HUES64 (cell line): ENCODE data around the gene TMC1.

Experiments
- H3K27ac ChIP-seq: 2 replicates; pipeline ENCODE4 v1.7.0; 2013; ENCODE audit warnings: low read depth, low read length, inconsistent platforms
- H3K27me3 ChIP-seq: 2 replicates; pipeline ENCODE4 v1.6.1; 2013; ENCODE audit warnings: mild to moderate bottlenecking, low read length; ENCODE audit not compliant: insufficient read depth
- H3K36me3 ChIP-seq: 2 replicates; pipeline ENCODE4 v1.6.1; 2013; ENCODE audit warnings: mild to moderate bottlenecking, low read length; ENCODE audit not compliant: insufficient read depth
- H3K4me1 ChIP-seq: 2 replicates; pipeline ENCODE4 v1.6.1; 2013; ENCODE audit warnings: mild to moderate bottlenecking, low read length, moderate library complexity; ENCODE audit not compliant: insufficient read depth
- H3K4me3 ChIP-seq: 2 replicates; pipeline ENCODE4 v1.5.1; 2013; ENCODE audit warnings: mild to moderate bottlenecking, low read length, moderate library complexity
- H3K9ac ChIP-seq: 2 replicates; pipeline ENCODE4 v1.6.1; 2013; ENCODE audit warnings: mild to moderate bottlenecking, low read depth, low read length
- H3K9me3 ChIP-seq: 2 replicates; pipeline ENCODE4 v1.6.1; 2013; ENCODE audit warnings: low read depth, low read length; ENCODE audit not compliant: insufficient read depth
- WGBS: fragments of 150-250, 120-280 bp; methylation state at CpG from one replicate; pipeline ENCODE4 v1.1.7; 2013; ENCODE audit warnings: missing lambda C conversion rate; 5-methylcytosine and 5-hydroxymethylcytosine counted together

TMC1 gene

GRCh38 chr9:72681283-72681630 is 159.8 kb downstream of the TMC1 start:
- Histone ChIP-seq H3K4me3 (peak overlapping the region; percentile 26), H3K9ac (peak overlapping the region; percentile 55), H3K36me3 (no peaks in the 10 kb centered on the region), H3K4me1 (peaks cover 35% of the 10 kb centered on the region), H3K27me3 (no peaks in the 10 kb centered on the region), H3K27ac (peak overlapping the region; percentile 98), H3K9me3 (no peaks in the 10 kb centered on the region)
- no CpG with 5 or more reads among the region's 1 CpG for WGBS

- Histone ChIP-seq H3K9me3 (no peaks in the 10 kb centered on the region), H3K27ac (no peak overlapping the region), H3K36me3 (no peaks in the 10 kb centered on the region), H3K4me3 (no peak overlapping the region), H3K4me1 (peaks cover 31% of the 10 kb centered on the region), H3K9ac (no peak overlapping the region), H3K27me3 (no peaks in the 10 kb centered on the region)
- 85% methylated on average over 2 of the region's 2 CpGs for WGBS
Measured at GRCh38 chr9:72684615-72685014, 163.2 kb downstream of the TMC1 start.

- 90% methylated on average over 1 of the region's 2 CpGs for WGBS
- Histone ChIP-seq H3K9ac (no peak overlapping the region), H3K4me3 (no peak overlapping the region), H3K27ac (no peak overlapping the region), H3K9me3 (0 out of 2 replicates have a peak, but pooled peaks cover 3% of the 10 kb centered on the region), H3K27me3 (no peaks in the 10 kb centered on the region), H3K4me1 (peaks cover 20% of the 10 kb centered on the region), H3K36me3 (no peaks in the 10 kb centered on the region)
Measured at GRCh38 chr9:72685911-72686310, 164.5 kb downstream of the TMC1 start.

DNA sequence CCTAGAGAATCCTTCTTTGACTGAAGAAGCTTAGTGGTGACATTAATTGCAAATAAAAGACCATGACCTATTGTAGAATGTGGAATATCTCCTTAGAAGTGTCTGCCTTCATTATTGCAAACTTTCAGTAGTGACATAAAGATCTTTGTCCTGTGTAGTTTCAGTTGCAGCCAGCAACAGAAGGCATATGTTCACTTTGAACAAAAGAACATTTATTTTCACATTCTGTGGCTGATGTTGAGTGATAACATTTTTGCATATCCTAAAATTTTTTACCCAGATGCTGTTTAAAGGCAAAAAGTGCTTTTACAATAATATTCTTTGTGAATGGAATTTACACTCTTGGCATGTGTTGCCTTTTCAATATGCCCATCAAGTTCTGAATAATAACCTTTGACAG is 165.9 kb downstream of the TMC1 start:
- Histone ChIP-seq H3K9ac (no peak overlapping the region), H3K4me1 (peaks cover 6% of the 10 kb centered on the region), H3K27ac (no peak overlapping the region), H3K4me3 (no peak overlapping the region), H3K9me3 (0 out of 2 replicates have a peak, but pooled peaks cover 3% of the 10 kb centered on the region), H3K27me3 (no peaks in the 10 kb centered on the region), H3K36me3 (no peaks in the 10 kb centered on the region)

DNA sequence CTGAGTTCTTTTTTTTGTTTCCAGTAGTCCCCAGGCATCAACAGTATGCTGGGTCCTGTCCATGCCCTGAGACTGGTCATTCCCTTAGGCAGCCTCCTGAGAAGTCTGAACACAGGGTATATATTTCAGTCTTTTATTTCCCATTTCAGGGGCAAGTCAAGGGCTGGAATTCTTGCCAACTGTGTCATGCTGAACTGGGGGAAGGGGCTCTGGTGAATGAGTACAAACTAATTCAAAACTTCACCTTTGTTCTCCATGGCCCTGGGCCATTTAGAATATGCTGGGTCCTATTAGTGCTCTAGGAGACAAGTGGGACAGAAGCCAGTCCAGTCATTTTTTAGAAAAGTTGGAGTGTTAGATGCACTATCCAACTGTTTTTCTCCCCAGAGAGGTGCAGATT is 170.3 kb downstream of the TMC1 start:
- Histone ChIP-seq H3K4me1 (no peaks in the 10 kb centered on the region), H3K9ac (no peak overlapping the region), H3K36me3 (no peaks in the 10 kb centered on the region), H3K27me3 (no peaks in the 10 kb centered on the region), H3K4me3 (no peak overlapping the region), H3K27ac (no peak overlapping the region), H3K9me3 (0 out of 2 replicates have a peak, but pooled peaks cover 3% of the 10 kb centered on the region)

- H3K9me3 ChIP-seq: no peaks in the 10 kb centered on the region
- 89% methylated on average over 3 of the region's 3 CpGs for WGBS
- H3K36me3 ChIP-seq: no peaks in the 10 kb centered on the region
- no peak overlapping the region for H3K4me3 ChIP-seq
- H3K27me3 ChIP-seq: no peaks in the 10 kb centered on the region
- H3K27ac ChIP-seq: no peak overlapping the region
- H3K9ac ChIP-seq: no peak overlapping the region
- H3K4me1 ChIP-seq: peaks cover 4% of the 10 kb centered on the region; the same call in 1 of the 2 replicates
Measured at GRCh38 chr9:72695365-72695764, 174.0 kb downstream of the TMC1 start.

DNA sequence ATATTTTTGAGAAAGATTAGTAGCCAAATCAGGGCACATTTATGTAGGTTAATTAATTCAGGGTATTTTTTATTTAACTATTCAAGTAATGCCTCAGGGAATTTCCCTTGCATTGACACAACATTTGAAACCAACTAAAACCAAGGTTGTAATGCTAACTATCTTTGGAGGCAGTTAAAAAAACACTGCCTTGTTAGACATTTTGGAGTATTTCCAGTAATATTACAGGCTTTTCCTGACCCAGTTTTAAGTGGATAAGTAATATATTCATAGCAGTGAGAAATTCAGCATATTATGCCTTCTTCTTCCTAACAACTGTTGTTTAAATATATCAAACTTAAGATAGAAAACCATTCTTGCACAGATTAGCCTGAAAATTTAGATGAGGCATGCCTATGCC is 175.1 kb downstream of the TMC1 start:
- no peaks in the 10 kb centered on the region for H3K9me3 ChIP-seq
- no peak overlapping the region for H3K27ac ChIP-seq
- H3K9ac ChIP-seq: no peak overlapping the region
- H3K36me3 ChIP-seq: no peaks in the 10 kb centered on the region
- H3K27me3 ChIP-seq: no peaks in the 10 kb centered on the region
- peaks cover 4% of the 10 kb centered on the region; the same call in 1 of the 2 replicates for H3K4me1 ChIP-seq
- no peak overlapping the region for H3K4me3 ChIP-seq

DNA sequence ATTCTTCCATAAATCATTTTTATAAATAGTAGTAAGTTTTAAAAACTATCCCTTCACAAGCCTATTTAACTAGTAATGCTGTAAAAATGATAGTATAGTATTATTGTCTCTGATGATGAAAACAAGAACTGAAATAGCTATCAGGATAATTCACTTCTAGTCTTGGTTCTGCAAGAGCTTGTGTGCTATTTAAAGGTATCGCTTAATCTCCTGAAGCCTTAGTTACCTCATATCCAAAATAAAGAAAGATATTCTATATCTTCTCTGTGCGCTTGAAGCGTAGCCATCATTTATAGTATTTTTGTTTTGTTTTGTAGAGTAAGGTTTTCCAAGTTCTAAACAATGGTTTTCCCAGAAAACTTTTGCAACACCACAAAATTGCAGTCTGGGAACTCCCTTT is 180.1 kb downstream of the TMC1 start:
- no peaks in the 10 kb centered on the region for H3K9me3 ChIP-seq
- H3K27ac ChIP-seq: no peak overlapping the region
- no peaks in the 10 kb centered on the region for H3K36me3 ChIP-seq
- H3K4me1 ChIP-seq: peaks cover 4% of the 10 kb centered on the region; the same call in 1 of the 2 replicates
- 100% methylated on average over 1 of the region's 3 CpGs for WGBS
- no peaks in the 10 kb centered on the region for H3K27me3 ChIP-seq
- H3K9ac ChIP-seq: no peak overlapping the region
- H3K4me3 ChIP-seq: no peak overlapping the region

DNA sequence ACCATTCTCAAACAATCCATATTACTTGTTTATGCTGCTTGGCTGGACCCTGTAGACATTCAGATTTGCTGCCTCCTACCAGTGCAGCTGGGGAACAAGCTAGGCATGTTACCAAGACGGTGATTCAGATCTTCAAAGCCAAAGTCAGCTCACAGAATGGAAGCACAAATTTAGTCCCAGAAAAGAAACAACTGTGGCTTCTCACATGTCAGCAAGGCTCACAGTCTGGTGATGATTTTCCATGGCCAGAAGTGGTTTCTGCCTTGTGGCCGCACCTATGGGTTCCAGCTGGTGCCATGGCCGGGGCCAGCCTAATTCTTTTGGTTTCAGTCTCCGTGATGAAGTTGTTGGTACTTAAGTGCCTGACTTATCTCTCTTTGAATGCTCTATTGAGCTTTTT is 182.2 kb downstream of the TMC1 start:
- Histone ChIP-seq H3K4me3 (no peak overlapping the region), H3K9ac (no peak overlapping the region), H3K4me1 (peaks cover 4% of the 10 kb centered on the region; the same call in 1 of the 2 replicates), H3K27ac (no peak overlapping the region), H3K27me3 (no peaks in the 10 kb centered on the region), H3K9me3 (no peaks in the 10 kb centered on the region), H3K36me3 (no peaks in the 10 kb centered on the region)
- 96% methylated on average over 4 of the region's 4 CpGs for WGBS

DNA sequence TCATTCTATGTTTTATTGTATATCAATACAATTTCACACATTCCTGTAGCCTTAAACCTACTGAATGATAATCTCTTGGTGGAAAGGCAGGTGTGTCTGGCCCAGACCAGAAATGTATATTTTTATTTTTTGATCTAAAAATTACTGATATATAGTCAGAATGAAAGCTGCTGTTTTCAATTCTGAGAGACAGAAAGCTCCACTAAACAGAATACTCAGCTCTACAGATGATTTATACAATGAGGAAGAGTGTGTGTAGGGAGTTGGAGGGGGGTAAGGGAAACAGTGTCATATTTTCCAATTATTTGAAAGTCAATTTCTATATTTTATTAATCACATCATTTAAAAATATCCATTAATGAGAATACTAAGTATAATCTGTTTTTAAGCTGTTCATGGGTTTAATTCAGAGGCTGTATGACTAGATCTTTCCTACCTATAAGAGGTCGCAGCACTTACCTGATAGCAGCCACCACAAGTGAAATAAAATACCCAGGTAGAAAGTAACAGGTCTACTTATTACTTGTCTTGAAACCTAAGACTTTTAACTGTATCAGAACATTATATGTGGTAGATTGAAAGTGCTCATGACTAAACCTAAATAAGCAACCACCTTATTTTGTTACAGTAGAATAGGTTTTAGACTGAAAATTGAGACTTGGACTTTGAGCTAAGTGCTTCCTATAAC is 183.4 kb downstream of the TMC1 start:
- no peaks in the 10 kb centered on the region for H3K9me3 ChIP-seq
- no peak overlapping the region for H3K27ac ChIP-seq
- WGBS: no CpG with 5 or more reads among the region's 1 CpG
- no peaks in the 10 kb centered on the region for H3K4me1 ChIP-seq
- H3K36me3 ChIP-seq: no peaks in the 10 kb centered on the region
- H3K9ac ChIP-seq: no peak overlapping the region
- H3K27me3 ChIP-seq: no peaks in the 10 kb centered on the region
- no peak overlapping the region for H3K4me3 ChIP-seq

DNA sequence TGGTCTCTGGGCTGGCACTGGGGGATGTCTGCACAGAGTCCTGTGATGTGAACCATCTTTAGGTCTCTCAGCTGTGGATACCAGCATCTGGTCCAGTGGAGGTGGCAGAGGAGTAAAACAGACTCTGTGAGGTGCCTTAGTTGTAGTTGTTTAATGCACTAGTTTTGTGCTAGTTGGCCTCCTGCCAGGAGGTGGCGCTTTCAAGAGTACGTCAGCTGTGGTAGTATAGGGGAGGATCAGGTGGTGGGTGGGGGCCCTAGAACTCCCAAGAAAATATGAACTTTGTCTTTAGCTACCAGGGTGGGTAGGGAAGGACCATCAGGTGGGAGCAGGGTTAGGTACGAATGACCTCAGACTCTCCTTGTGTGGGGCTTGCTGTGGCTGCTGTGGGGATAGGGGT is 197.1 kb downstream of the TMC1 start:
- Histone ChIP-seq H3K9ac (no peak overlapping the region), H3K27me3 (no peaks in the 10 kb centered on the region), H3K4me1 (peaks cover 18% of the 10 kb centered on the region), H3K4me3 (no peak overlapping the region), H3K36me3 (no peaks in the 10 kb centered on the region), H3K27ac (no peak overlapping the region), H3K9me3 (peaks cover 10% of the 10 kb centered on the region; the same call in 1 of the 2 replicates)
- 94% methylated on average over 3 of the region's 3 CpGs for WGBS

DNA sequence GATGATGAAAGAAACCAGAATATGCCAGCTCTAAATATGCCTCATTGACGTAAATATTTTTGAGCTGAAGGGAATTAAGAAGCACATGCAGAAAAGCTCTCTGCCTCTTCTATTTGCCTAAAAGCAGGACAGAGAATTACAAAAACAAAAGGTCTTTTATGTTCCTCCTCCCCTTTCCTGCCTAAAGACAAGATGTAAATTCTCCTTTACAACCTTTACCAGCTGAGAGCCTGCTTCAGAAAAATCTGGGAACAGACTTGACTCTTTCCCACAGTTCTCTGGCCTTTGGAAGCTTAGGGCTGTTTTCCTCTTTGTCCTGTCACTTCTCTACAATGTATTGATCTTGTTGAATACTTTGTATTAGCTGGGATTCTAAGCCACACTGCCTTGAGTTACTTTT is 199.7 kb downstream of the TMC1 start:
- Histone ChIP-seq H3K4me3 (no peak overlapping the region), H3K27ac (peak overlapping the region; percentile 87; the same call in 1 of the 2 replicates), H3K36me3 (no peaks in the 10 kb centered on the region), H3K9me3 (peaks cover 14% of the 10 kb centered on the region), H3K4me1 (peaks cover 19% of the 10 kb centered on the region), H3K9ac (no peak overlapping the region), H3K27me3 (no peaks in the 10 kb centered on the region)
- WGBS: 38% methylated on average over 1 of the region's 1 CpG
